HG02973 (cell line): Measurements from ENCODE around the gene HIPK2.

Experiments
- ATAC-seq: cut with Tn5 transposase; IDR thresholded peaks from one replicate; pipeline ENCODE4 v1.9.1; 2021; ENCODE audit warnings: moderate library complexity; ENCODE audit not compliant: unreplicated experiment

Gene HIPK2

GRCh38 chr7:139574618-139575337, 203.0 kb downstream of the HIPK2 start:
- no peak for ATAC-seq

GRCh38 chr7:139573871-139574270, 203.9 kb downstream of the HIPK2 start:
- ATAC-seq = no peak

- ATAC-seq = no peak
Observed at GRCh38 chr7:139572704-139573385, 205.0 kb downstream of the HIPK2 start.

GRCh38 chr7:139572071-139572470, 205.7 kb downstream of the HIPK2 start:
- no peak for ATAC-seq

- ATAC-seq = no peak
Observed at GRCh38 chr7:139571651-139572050, 206.1 kb downstream of the HIPK2 start.

GRCh38 chr7:139571190-139571589, 206.6 kb downstream of the HIPK2 start:
- ATAC-seq = no peak

- ATAC-seq = no peak
Observed at GRCh38 chr7:139570626-139571025, 207.2 kb downstream of the HIPK2 start.

- no peak for ATAC-seq
Observed at GRCh38 chr7:139570119-139570518, 207.7 kb downstream of the HIPK2 start.

- ATAC-seq = no peak
Observed at GRCh38 chr7:139568813-139569490, 208.8 kb downstream of the HIPK2 start.

GRCh38 chr7:139568346-139568675, 209.5 kb downstream of the HIPK2 start:
- no peak for ATAC-seq

- ATAC-seq = no peak
Observed at GRCh38 chr7:139567647-139568345, 210.0 kb downstream of the HIPK2 start.

GRCh38 chr7:139566736-139567646, 210.8 kb downstream of the HIPK2 start:
- no peak for ATAC-seq

- ATAC-seq = no peak
Observed at GRCh38 chr7:139566075-139566474, 211.7 kb downstream of the HIPK2 start.

- ATAC-seq = no peak
Observed at GRCh38 chr7:139563856-139564255, 213.9 kb downstream of the HIPK2 start.

- no peak for ATAC-seq
Observed at GRCh38 chr7:139562961-139563565, 214.7 kb downstream of the HIPK2 start.

GRCh38 chr7:139562491-139562890, 215.3 kb downstream of the HIPK2 start:
- no peak for ATAC-seq

GRCh38 chr7:139560678-139561077, 217.1 kb downstream of the HIPK2 start:
- ATAC-seq = no peak

- no peak for ATAC-seq
Observed at GRCh38 chr7:139560199-139560598, 217.6 kb downstream of the HIPK2 start.

GRCh38 chr7:139559364-139560105, 218.3 kb downstream of the HIPK2 start:
- ATAC-seq = no peak
